Measurements from ENCODE around the gene ACP7.

GRCh38 chr19:39038098-39038497, 46.1 kb upstream of the ACP7 start:
- TF ChIP-seq CTCF (IDR thresholded peaks at IDR 0.05) (peak in 1 of 7 experiments; percentile 25), POLR2A (IDR thresholded peaks at IDR 0.05) (no peak), POLR2AphosphoS5 (IDR thresholded peaks at IDR 0.05) (no peak)
